Measurements from ENCODE around the gene P3H2.

Gene P3H2

DNA sequence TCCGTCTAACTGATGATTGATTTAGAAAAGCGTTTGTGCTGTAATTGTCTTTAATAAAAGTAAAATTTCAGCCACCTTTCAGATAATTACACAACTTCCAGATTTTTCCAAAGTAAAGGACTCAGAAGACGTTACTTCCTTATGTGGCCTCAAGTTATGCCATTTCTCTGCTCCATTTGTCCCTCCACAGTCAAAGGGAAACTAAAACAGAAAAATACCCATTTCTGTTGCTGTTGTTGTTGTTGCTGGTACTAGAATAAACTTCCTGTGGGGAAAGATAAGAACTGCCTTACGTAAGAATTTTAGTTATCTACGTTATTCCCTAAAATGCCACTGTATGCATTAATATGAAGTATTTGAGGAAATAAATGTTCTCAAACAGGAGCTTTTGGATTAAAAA, 153.9 kb downstream of the P3H2 start:
- Histone ChIP-seq H3K36me3 (ENCODE audit: insufficient read depth, low read length) (no peaks in the 10 kb centered on the region), H3K9ac (ENCODE audit: low read depth, low read length, poor library complexity, severe bottlenecking) (no peak overlapping the region), H4K20me1 (ENCODE audit: insufficient read depth, low read length, poor library complexity, severe bottlenecking) (no peaks in the 10 kb centered on the region), H3K9me2 (replicated peaks; ENCODE audit: low read depth, low read length) (no peaks in the 10 kb centered on the region), H3K27me3 (ENCODE audit: insufficient read depth, low read length, poor library complexity, severe bottlenecking) (no peaks in the 10 kb centered on the region), H3K9me3 (ENCODE audit: insufficient read depth, low read depth, low read length) (no peaks in the 10 kb centered on the region), H3K4me1 (ENCODE audit: insufficient read depth, low read length, poor library complexity, severe bottlenecking) (peaks cover 2% of the 10 kb centered on the region), H3K4me2 (ENCODE audit: low read depth, low read length, poor library complexity, severe bottlenecking) (no peak overlapping the region), H3K4me3 (ENCODE audit: low read length, poor library complexity, severe bottlenecking) (no peak overlapping the region), H2AFZ (ENCODE audit: low read length) (peak overlapping the region; percentile 33; the same call in 1 of the 2 replicates), H3K79me2 (ENCODE audit: insufficient read depth, low read length) (no peaks in the 10 kb centered on the region), H3F3A (ENCODE audit: low read depth) (no peaks in the 10 kb centered on the region)
- TF ChIP-seq EZH2phosphoT487 (IDR thresholded peaks at IDR 0.05; ENCODE audit: borderline replicate concordance), result no peak
- TF ChIP-seq, protein P1, sequence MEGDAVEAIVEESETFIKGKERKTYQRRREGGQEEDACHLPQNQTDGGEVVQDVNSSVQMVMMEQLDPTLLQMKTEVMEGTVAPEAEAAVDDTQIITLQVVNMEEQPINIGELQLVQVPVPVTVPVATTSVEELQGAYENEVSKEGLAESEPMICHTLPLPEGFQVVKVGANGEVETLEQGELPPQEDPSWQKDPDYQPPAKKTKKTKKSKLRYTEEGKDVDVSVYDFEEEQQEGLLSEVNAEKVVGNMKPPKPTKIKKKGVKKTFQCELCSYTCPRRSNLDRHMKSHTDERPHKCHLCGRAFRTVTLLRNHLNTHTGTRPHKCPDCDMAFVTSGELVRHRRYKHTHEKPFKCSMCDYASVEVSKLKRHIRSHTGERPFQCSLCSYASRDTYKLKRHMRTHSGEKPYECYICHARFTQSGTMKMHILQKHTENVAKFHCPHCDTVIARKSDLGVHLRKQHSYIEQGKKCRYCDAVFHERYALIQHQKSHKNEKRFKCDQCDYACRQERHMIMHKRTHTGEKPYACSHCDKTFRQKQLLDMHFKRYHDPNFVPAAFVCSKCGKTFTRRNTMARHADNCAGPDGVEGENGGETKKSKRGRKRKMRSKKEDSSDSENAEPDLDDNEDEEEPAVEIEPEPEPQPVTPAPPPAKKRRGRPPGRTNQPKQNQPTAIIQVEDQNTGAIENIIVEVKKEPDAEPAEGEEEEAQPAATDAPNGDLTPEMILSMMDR (conservative IDR thresholded peaks at IDR 0.05; ENCODE audit: low read length), result no peak

DNA sequence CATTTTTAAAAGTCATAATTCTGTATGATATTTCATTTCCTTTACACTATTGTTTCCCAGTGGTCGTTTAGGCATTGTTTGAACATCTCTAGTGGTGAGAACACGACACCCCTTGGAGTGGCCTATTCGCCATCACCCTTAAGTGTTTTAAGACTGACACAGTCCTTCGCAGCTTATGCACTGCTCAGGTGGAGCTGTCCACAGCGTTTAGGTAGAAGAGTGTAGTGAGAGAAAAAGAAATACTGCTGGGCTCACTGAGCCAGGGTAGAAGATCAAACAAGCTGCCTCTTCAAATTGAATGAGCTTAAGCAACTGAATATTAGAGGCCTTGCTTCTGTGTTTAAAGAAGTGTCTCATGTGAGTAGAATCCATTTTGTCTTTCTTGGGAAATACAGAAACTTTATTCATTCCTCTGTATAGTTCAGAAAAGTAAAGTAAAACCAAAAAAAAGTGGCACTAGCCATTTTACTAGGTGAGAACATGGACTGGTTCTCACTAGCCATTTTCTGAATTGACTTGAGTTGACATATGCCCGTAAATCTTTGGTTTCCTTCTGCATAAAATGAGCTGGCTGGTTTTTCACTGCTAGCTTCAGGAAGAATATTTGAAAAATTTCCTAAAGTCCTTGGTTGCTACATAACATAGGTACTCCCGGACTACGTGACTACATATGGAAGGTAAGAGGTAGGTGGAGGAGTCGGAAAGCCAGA, 155.9 kb downstream of the P3H2 start:
- Histone ChIP-seq H3F3A (ENCODE audit: low read depth) (no peaks in the 10 kb centered on the region), H3K4me1 (ENCODE audit: insufficient read depth, low read length, poor library complexity, severe bottlenecking) (peaks cover 8% of the 10 kb centered on the region), H3K9me3 (ENCODE audit: insufficient read depth, low read depth, low read length) (no peaks in the 10 kb centered on the region), H3K79me2 (ENCODE audit: insufficient read depth, low read length) (no peaks in the 10 kb centered on the region), H3K9me2 (replicated peaks; ENCODE audit: low read depth, low read length) (no peaks in the 10 kb centered on the region), H3K4me2 (ENCODE audit: low read depth, low read length, poor library complexity, severe bottlenecking) (no peak overlapping the region), H3K27me3 (ENCODE audit: insufficient read depth, low read length, poor library complexity, severe bottlenecking) (no peaks in the 10 kb centered on the region), H3K9ac (ENCODE audit: low read depth, low read length, poor library complexity, severe bottlenecking) (no peak overlapping the region), H3K36me3 (ENCODE audit: insufficient read depth, low read length) (no peaks in the 10 kb centered on the region), H4K20me1 (ENCODE audit: insufficient read depth, low read length, poor library complexity, severe bottlenecking) (no peaks in the 10 kb centered on the region), H3K4me3 (ENCODE audit: low read length, poor library complexity, severe bottlenecking) (no peak overlapping the region), H2AFZ (ENCODE audit: low read length) (no peak overlapping the region)
- TF ChIP-seq, protein P1 (conservative IDR thresholded peaks at IDR 0.05; ENCODE audit: low read length), result no peak
- TF ChIP-seq EZH2phosphoT487 (IDR thresholded peaks at IDR 0.05; ENCODE audit: borderline replicate concordance), result no peak

DNA sequence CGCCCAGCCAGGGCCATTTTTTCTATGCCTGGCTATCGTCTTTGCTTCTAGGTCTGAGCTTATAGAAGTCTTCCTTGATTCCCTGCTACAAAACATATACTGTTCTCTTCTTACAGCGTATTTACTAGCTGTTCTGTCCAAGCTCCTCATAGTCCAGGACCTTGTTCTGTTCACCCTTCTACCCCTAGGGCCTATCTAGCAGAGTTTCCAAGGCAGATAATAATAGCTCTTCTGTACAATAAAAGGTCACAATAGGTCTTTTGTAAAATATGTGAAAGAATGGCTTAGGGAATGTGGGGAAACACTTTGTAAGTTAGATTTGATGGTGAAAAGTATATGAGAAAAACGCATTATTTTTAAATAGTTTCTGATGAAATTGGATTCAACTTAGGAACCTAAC, 158.2 kb downstream of the P3H2 start:
- H3F3A ChIP-seq (ENCODE audit: low read depth), result no peaks in the 10 kb centered on the region
- no peak overlapping the region for H2AFZ ChIP-seq (ENCODE audit: low read length)
- H3K9me2 ChIP-seq (replicated peaks; ENCODE audit: low read depth, low read length), result no peaks in the 10 kb centered on the region
- H3K27me3 ChIP-seq (ENCODE audit: insufficient read depth, low read length, poor library complexity, severe bottlenecking), result no peaks in the 10 kb centered on the region
- no peak overlapping the region for H3K9ac ChIP-seq (ENCODE audit: low read depth, low read length, poor library complexity, severe bottlenecking)
- no peaks in the 10 kb centered on the region for H3K36me3 ChIP-seq (ENCODE audit: insufficient read depth, low read length)
- TF ChIP-seq, protein P1 (conservative IDR thresholded peaks at IDR 0.05; ENCODE audit: low read length), result no peak
- no peak for TF ChIP-seq EZH2phosphoT487 (IDR thresholded peaks at IDR 0.05; ENCODE audit: borderline replicate concordance)
- no peaks in the 10 kb centered on the region for H4K20me1 ChIP-seq (ENCODE audit: insufficient read depth, low read length, poor library complexity, severe bottlenecking)
- H3K4me3 ChIP-seq (ENCODE audit: low read length, poor library complexity, severe bottlenecking), result no peak overlapping the region
- H3K4me2 ChIP-seq (ENCODE audit: low read depth, low read length, poor library complexity, severe bottlenecking), result no peak overlapping the region
- H3K9me3 ChIP-seq (ENCODE audit: insufficient read depth, low read depth, low read length), result no peaks in the 10 kb centered on the region
- H3K4me1 ChIP-seq (ENCODE audit: insufficient read depth, low read length, poor library complexity, severe bottlenecking), result peaks cover 8% of the 10 kb centered on the region
- H3K79me2 ChIP-seq (ENCODE audit: insufficient read depth, low read length), result no peaks in the 10 kb centered on the region
